Thymus (tissue), 14 donors: ENCODE results near the gene RARA. TPM values are rescaled to one million over a fixed set of nuclear protein-coding genes. Genes with fewer than 3 reads are reported as not detected.

Experiments used
- DNase-seq, 9 donors: peaks; one replicate each; pipeline ENCODE4 v3.0.0-alpha.2; 2013; ENCODE audit warnings: low spot score in 9 of 9, low read depth in 6 of 9, missing footprints in 1 of 9
- H3K27ac ChIP-seq, 2 donors: one replicate each; pipeline ENCODE4 v1.5.1; 2013; ENCODE audit warnings: control low read depth in 1 of 2, low read depth in 1 of 2, low read length in 1 of 2, mild to moderate bottlenecking in 1 of 2, moderate library complexity in 1 of 2
- H3K27me3 ChIP-seq, 2 donors: one replicate each; pipeline ENCODE4 v1.5.1; 2013; ENCODE audit warnings: low read length in 1 of 2; ENCODE audit not compliant: control insufficient read depth in 2 of 2, insufficient read depth in 1 of 2
- H3K36me3 ChIP-seq, 2 donors: one replicate each; pipeline ENCODE4 v1.5.1; 2013; ENCODE audit warnings: low read length in 1 of 2, mild to moderate bottlenecking in 1 of 2, moderate library complexity in 1 of 2; ENCODE audit not compliant: control insufficient read depth in 2 of 2, insufficient read depth in 2 of 2
- H3K4me1 ChIP-seq, 2 donors: one replicate each; pipeline ENCODE4 v1.5.1; 2013; ENCODE audit warnings: low read length in 2 of 2; ENCODE audit not compliant: control insufficient read depth in 2 of 2, insufficient read depth in 2 of 2
- H3K4me3 ChIP-seq, 2 donors: one replicate each; pipeline ENCODE4 v1.5.1; 2013; ENCODE audit warnings: low read length in 2 of 2, control low read depth in 1 of 2, mild to moderate bottlenecking in 1 of 2
- H3K9me3 ChIP-seq, 2 donors: one replicate each; pipeline ENCODE4 v1.5.1; 2013; ENCODE audit warnings: low read length in 1 of 2, mild to moderate bottlenecking in 1 of 2; ENCODE audit not compliant: control insufficient read depth in 2 of 2, insufficient read depth in 1 of 2
- WGBS: extraction: QIAGEN DNeasy Blood & Tissue Kit; methylation state at CpG from one replicate; pipeline ENCODE4 v1.1.7; 2013; 5-methylcytosine and 5-hydroxymethylcytosine counted together
- long read RNA-seq, 10 donors: transcript quantifications; one replicate each; lab custom pipeline, GENCODE V29; 2026
- polyA plus RNA-seq: library from polyadenylated mRNA; stranded (reverse); fragments of 200-250 nt; gene quantifications from one replicate; pipeline ENCODE4 v1.2.3, GENCODE V29; 2013
- total RNA-seq: library from RNA; stranded (reverse); fragments of 120-200 nt; gene quantifications from one replicate; pipeline ENCODE4 v1.2.4, GENCODE V29; 2013
- donor health status: healthy.

Gene RARA
- 5.8 TPM for total RNA-seq
- 17.1 TPM for polyA plus RNA-seq
- long read RNA-seq, donor 1: 0 reads
- long read RNA-seq, donor 2: 0 reads
- long read RNA-seq, donor 3, partial matches to known transcripts: 0 of 2 reads
- long read RNA-seq, donor 3, other reads (novel, unspliced or antisense): 0 of 2 reads
- long read RNA-seq, donor 4, partial matches to known transcripts: 5 of 5 reads
- long read RNA-seq, donor 4, other reads (novel, unspliced or antisense): 0 of 5 reads
- long read RNA-seq, donor 5, partial matches to known transcripts: 15 of 29 reads
- long read RNA-seq, donor 5, other reads (novel, unspliced or antisense): 8 of 29 reads
- long read RNA-seq, donor 6, partial matches to known transcripts: 0 of 2 reads
- long read RNA-seq, donor 6, other reads (novel, unspliced or antisense): 0 of 2 reads
- long read RNA-seq, donor 7, partial matches to known transcripts: 7 of 8 reads
- long read RNA-seq, donor 7, other reads (novel, unspliced or antisense): 0 of 8 reads
- long read RNA-seq, donor 8, partial matches to known transcripts: 0 of 3 reads
- long read RNA-seq, donor 8, other reads (novel, unspliced or antisense): 0 of 3 reads
- long read RNA-seq, donor 9: 0 reads
- long read RNA-seq, donor 10, partial matches to known transcripts: 5 of 6 reads
- long read RNA-seq, donor 10, other reads (novel, unspliced or antisense): 0 of 6 reads

- Histone ChIP-seq H3K27ac (peak within 1 kb of the TSS in 1 of 2 donors; percentile 15), H3K4me3 (peak within 1 kb of the TSS; percentile 36 to 54), H3K9me3 (no peaks in the 10 kb centered on the region), H3K27me3 (no peaks in the 10 kb centered on the region), H3K36me3 (peaks cover 0 to 2% of the 10 kb centered on the region in 2 donors), H3K4me1 (peaks cover 25 to 94% of the 10 kb centered on the region in 2 donors)
- 30% methylated on average over 20 of the region's 20 CpGs for WGBS
- peak in 1 of 9 donors; percentile 75 for DNase-seq
Measured at GRCh38 chr17:40309031-40309948, at the start of gene RARA. RARA (plus strand) TSS chr17:40309180; CDS start chr17:40331219, 22,039 bp downstream.

DNA sequence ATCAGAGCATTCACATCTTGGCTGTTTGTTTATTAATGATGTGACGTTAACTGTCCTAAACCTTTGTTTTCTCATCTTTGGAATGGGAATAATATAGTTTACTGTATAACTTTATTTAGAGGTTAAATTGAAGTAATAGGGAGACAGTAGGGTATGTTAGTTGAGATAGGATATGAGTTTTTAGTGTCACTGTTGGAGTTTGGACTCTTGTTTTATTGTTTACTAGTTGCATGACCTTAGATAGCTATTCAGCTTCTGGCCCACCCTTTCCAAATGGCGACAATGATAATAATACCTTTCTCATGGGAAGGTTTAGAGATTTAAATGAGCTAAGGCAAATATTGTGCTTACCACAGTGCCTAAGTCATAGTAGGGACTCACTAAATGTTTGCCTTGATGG, 49.5 kb upstream of the RARA start:
- Histone ChIP-seq H3K36me3 (peaks cover 49 to 53% of the 10 kb centered on the region in 2 donors), H3K9me3 (no peaks in the 10 kb centered on the region), H3K4me3 (no peak overlapping the region), H3K4me1 (no peaks in the 10 kb centered on the region), H3K27ac (no peak overlapping the region), H3K27me3 (no peaks in the 10 kb centered on the region)
- over 99% methylated on average over 2 of the region's 2 CpGs for WGBS
- no peak for DNase-seq

DNA sequence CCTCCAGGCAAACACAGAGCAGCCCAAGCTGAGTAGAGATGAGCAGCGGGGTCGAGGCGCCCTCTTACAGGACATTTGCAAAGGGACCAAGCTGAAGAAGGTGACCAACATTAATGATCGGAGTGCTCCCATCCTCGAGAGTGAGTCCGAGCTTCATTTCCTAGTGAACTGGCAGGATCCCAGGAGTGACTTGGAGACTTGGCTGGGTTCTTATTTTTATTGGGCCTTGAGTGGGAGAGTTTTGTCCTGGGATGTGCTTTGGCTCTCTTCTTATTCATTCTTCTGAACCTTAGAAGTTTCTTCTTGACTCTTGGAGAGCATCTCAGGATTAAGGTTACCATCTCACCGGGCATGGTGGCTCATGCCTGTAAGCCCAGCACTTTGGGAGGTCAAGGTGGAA, 48.5 kb upstream of the RARA start:
- H3K27ac ChIP-seq: no peak overlapping the region
- 96% methylated on average over 7 of the region's 7 CpGs for WGBS
- H3K4me3 ChIP-seq: no peak overlapping the region
- peaks cover 58 to 62% of the 10 kb centered on the region in 2 donors for H3K36me3 ChIP-seq
- H3K9me3 ChIP-seq: no peaks in the 10 kb centered on the region
- no peak for DNase-seq
- H3K4me1 ChIP-seq: no peaks in the 10 kb centered on the region
- no peaks in the 10 kb centered on the region for H3K27me3 ChIP-seq

GRCh38 chr17:40264458-40265185, 44.4 kb upstream of the RARA start:
- 97% methylated on average over 21 of the region's 21 CpGs for WGBS
- Histone ChIP-seq H3K27ac (no peak overlapping the region), H3K4me1 (no peaks in the 10 kb centered on the region), H3K27me3 (no peaks in the 10 kb centered on the region), H3K36me3 (peaks cover 64 to 73% of the 10 kb centered on the region in 2 donors), H3K4me3 (no peak overlapping the region), H3K9me3 (no peaks in the 10 kb centered on the region)
- DNase-seq: no peak

DNA sequence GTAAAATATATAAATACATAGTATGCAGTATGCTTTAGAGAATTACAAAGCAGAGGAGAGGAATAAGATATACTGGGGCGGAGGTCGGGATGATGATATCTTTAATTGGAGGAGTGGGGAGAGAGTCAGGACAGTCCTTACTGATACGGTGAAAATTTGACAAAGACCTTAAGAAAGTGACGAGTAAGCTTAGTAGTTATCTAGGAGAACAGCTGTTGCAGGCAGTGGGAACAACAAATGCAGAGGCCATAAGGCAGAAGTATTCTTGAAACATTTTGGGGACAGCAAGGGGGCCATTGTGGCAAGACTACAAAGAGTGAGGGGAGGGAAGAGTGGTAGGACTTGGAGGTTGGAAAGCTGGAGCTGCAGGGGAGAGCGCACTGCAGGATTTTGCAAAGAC, 43.6 kb upstream of the RARA start:
- DNase-seq: no peak
- H3K4me3 ChIP-seq: no peak overlapping the region
- no peaks in the 10 kb centered on the region for H3K4me1 ChIP-seq
- H3K36me3 ChIP-seq: peaks cover 65 to 71% of the 10 kb centered on the region in 2 donors
- WGBS: 97% methylated on average over 5 of the region's 5 CpGs
- H3K27ac ChIP-seq: no peak overlapping the region
- H3K27me3 ChIP-seq: no peaks in the 10 kb centered on the region
- H3K9me3 ChIP-seq: no peaks in the 10 kb centered on the region

- 97% methylated on average over 6 of the region's 6 CpGs for WGBS
- DNase-seq: no peak
- no peaks in the 10 kb centered on the region for H3K9me3 ChIP-seq
- H3K27me3 ChIP-seq: no peaks in the 10 kb centered on the region
- no peak overlapping the region for H3K4me3 ChIP-seq
- H3K36me3 ChIP-seq: peaks cover 63 to 72% of the 10 kb centered on the region in 2 donors
- no peak overlapping the region for H3K27ac ChIP-seq
- no peaks in the 10 kb centered on the region for H3K4me1 ChIP-seq
Measured at GRCh38 chr17:40266882-40267281, 42.1 kb upstream of the RARA start.

GRCh38 chr17:40268141-40268712, 40.8 kb upstream of the RARA start:
- H3K4me3 ChIP-seq: no peak overlapping the region
- no peak overlapping the region for H3K27ac ChIP-seq
- no peak for DNase-seq
- peaks cover 51 to 66% of the 10 kb centered on the region in 2 donors for H3K36me3 ChIP-seq
- WGBS: 98% methylated on average over 2 of the region's 2 CpGs
- no peaks in the 10 kb centered on the region for H3K9me3 ChIP-seq
- H3K4me1 ChIP-seq: no peaks in the 10 kb centered on the region
- no peaks in the 10 kb centered on the region for H3K27me3 ChIP-seq

DNA sequence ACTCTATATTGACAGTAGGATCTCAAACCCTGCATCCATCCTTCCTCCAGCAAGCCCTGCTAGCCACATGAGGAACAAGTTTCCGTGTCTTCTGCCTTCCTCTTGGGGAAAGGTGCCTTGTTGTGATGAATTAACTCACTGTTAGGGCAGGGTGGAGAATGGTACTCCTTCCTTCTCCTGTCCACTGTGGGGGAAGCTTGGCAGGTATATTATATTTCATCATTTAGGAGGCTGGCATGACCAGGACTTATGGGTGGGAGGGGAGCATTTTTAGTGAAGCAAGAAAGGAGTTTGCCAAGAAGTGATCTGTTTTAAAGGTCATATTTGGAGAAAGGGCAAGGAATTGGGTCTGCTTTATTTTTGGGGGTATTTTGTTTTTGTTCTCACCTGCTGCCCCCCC, 30.6 kb upstream of the RARA start:
- no peaks in the 10 kb centered on the region for H3K27me3 ChIP-seq
- H3K9me3 ChIP-seq: no peaks in the 10 kb centered on the region

More for the DNA sequence above, 30.6 kb upstream of the RARA start:
- DNase-seq: no peak
- 95% methylated on average over 1 of the region's 1 CpG for WGBS
- Histone ChIP-seq H3K27ac (no peak overlapping the region), H3K4me3 (no peak overlapping the region), H3K4me1 (no peaks in the 10 kb centered on the region), H3K36me3 (peaks cover 60 to 83% of the 10 kb centered on the region in 2 donors)
